GM19467 (cell line): ENCODE measurements around the gene ABCB8.
A peak's percentile ranks its signal among the peaks of the same experiment; 100 is the strongest.
"Not testable (repeated sequence)": the region's sequence is repeated elsewhere in the genome, so short reads cannot be mapped to it uniquely, and the experiment has no call there.

Source experiments
- ATAC-seq: cut with Tn5 transposase; IDR thresholded peaks from one replicate; pipeline ENCODE4 v1.9.1; 2021; ENCODE audit warnings: mild to moderate bottlenecking, moderate library complexity; ENCODE audit not compliant: unreplicated experiment

Gene ABCB8

GRCh38 chr7:150997817-150998216 is 30.4 kb upstream of the ABCB8 start:
- no peak for ATAC-seq

- ATAC-seq, result no peak
Measured at GRCh38 chr7:150998341-150998740, 29.9 kb upstream of the ABCB8 start.

GRCh38 chr7:150999001-150999400 is 29.2 kb upstream of the ABCB8 start:
- ATAC-seq, result no peak

GRCh38 chr7:150999497-151000230 is 28.6 kb upstream of the ABCB8 start:
- ATAC-seq, result no peak

GRCh38 chr7:151000897-151001495 is 27.3 kb upstream of the ABCB8 start:
- ATAC-seq, result no peak

GRCh38 chr7:151001546-151001945 is 26.7 kb upstream of the ABCB8 start:
- ATAC-seq, result no peak

- ATAC-seq, result no peak
Measured at GRCh38 chr7:151003572-151003971, 24.7 kb upstream of the ABCB8 start.

GRCh38 chr7:151005566-151005965 is 22.7 kb upstream of the ABCB8 start:
- no peak for ATAC-seq

GRCh38 chr7:151006590-151007300 is 21.5 kb upstream of the ABCB8 start:
- no peak for ATAC-seq

- ATAC-seq, result no peak
Measured at GRCh38 chr7:151007469-151007898, 20.8 kb upstream of the ABCB8 start.

- no peak for ATAC-seq
Measured at GRCh38 chr7:151008143-151008510, 20.1 kb upstream of the ABCB8 start.

GRCh38 chr7:151008511-151009323 is 19.5 kb upstream of the ABCB8 start:
- peak; percentile 69 for ATAC-seq

GRCh38 chr7:151009327-151010036 is 18.8 kb upstream of the ABCB8 start:
- ATAC-seq, result no peak

- no peak for ATAC-seq
Measured at GRCh38 chr7:151010037-151010306, 18.3 kb upstream of the ABCB8 start.

- ATAC-seq, result no peak
Measured at GRCh38 chr7:151010307-151011096, 17.7 kb upstream of the ABCB8 start.

GRCh38 chr7:151011097-151011409 is 17.2 kb upstream of the ABCB8 start:
- no peak for ATAC-seq

GRCh38 chr7:151011616-151012015 is 16.6 kb upstream of the ABCB8 start:
- ATAC-seq, result not testable (repeated sequence)

- no peak for ATAC-seq
Measured at GRCh38 chr7:151012031-151012692, 16.1 kb upstream of the ABCB8 start.

- ATAC-seq, result no peak
Measured at GRCh38 chr7:151012911-151013347, 15.3 kb upstream of the ABCB8 start.

GRCh38 chr7:151013356-151013732 is 14.9 kb upstream of the ABCB8 start:
- ATAC-seq, result no peak
